Astrocyte (in vitro differentiated cells and primary cell): ENCODE results near the gene CHDH. TPM values are rescaled to one million over a fixed set of nuclear protein-coding genes. Genes with fewer than 3 reads are reported as not detected.

ENCODE experiments used
- DNase-seq: peaks from one replicate; pipeline ENCODE4 v3.0.0-alpha.2; 2010; ENCODE audit warnings: low read depth
- FAIRE-seq: peaks from 2 replicates; lab custom pipeline; 2011; peaks lifted over from hg19 to GRCh38; lab: Jason Lieb, UNC
- H2AFZ ChIP-seq: 2 replicates; pipeline ENCODE4 v1.6.0; 2012; ENCODE audit warnings: low read depth, low read length, inconsistent platforms
- H3K27ac ChIP-seq: 2 replicates; pipeline ENCODE4 v1.5.1; 2011; ENCODE audit warnings: low read depth, low read length, inconsistent platforms
- H3K27me3 ChIP-seq: 2 replicates; pipeline ENCODE4 v1.6.0; 2011; ENCODE audit warnings: low read length, inconsistent platforms; ENCODE audit not compliant: insufficient read depth
- H3K36me3 ChIP-seq: 2 replicates; pipeline ENCODE4 v1.5.1; 2011; ENCODE audit warnings: low read length, inconsistent platforms; ENCODE audit not compliant: insufficient read depth
- H3K4me1 ChIP-seq: 2 replicates; pipeline ENCODE4 v1.5.1; 2011; ENCODE audit warnings: low read length, inconsistent platforms; ENCODE audit not compliant: insufficient read depth
- H3K4me2 ChIP-seq: 2 replicates; pipeline ENCODE4 v1.6.0; 2012; ENCODE audit warnings: low read length, inconsistent platforms
- H3K4me3 ChIP-seq: 2 replicates; pipeline ENCODE4 v1.5.1; 2011; ENCODE audit warnings: low read depth, mild to moderate bottlenecking, low read length, inconsistent platforms; ENCODE audit not compliant: insufficient read depth
- H3K79me2 ChIP-seq: 2 replicates; pipeline ENCODE4 v1.6.0; 2012; ENCODE audit warnings: mild to moderate bottlenecking, low read length, inconsistent platforms; ENCODE audit not compliant: insufficient read depth
- H3K9ac ChIP-seq: 2 replicates; pipeline ENCODE4 v1.6.0; 2012; ENCODE audit warnings: mild to moderate bottlenecking, low read length, inconsistent platforms
- H3K9me3 ChIP-seq: 2 replicates; pipeline ENCODE4 v1.5.1; 2012; ENCODE audit warnings: low read depth, mild to moderate bottlenecking, low read length, inconsistent platforms; ENCODE audit not compliant: insufficient read depth
- H4K20me1 ChIP-seq: 2 replicates; pipeline ENCODE4 v1.6.0; 2012; ENCODE audit warnings: low read length, inconsistent platforms; ENCODE audit not compliant: insufficient read depth
- H3K27ac Mint-ChIP-seq: one replicate; pipeline ENCODE4 v1.8.0; 2021; ENCODE audit warnings: mild to moderate bottlenecking, mixed read lengths; ENCODE audit not compliant: unreplicated experiment
- H3K27me3 Mint-ChIP-seq: one replicate; pipeline ENCODE4 v1.8.0; 2021; ENCODE audit warnings: low read depth, mixed read lengths; ENCODE audit not compliant: unreplicated experiment
- H3K36me3 Mint-ChIP-seq: one replicate; pipeline ENCODE4 v1.8.0; 2021; ENCODE audit warnings: low read depth, mixed read lengths; ENCODE audit not compliant: unreplicated experiment
- H3K4me1 Mint-ChIP-seq: one replicate; pipeline ENCODE4 v1.8.0; 2021; ENCODE audit warnings: low read depth, mixed read lengths; ENCODE audit not compliant: unreplicated experiment
- H3K4me3 Mint-ChIP-seq: one replicate; pipeline ENCODE4 v1.8.0; 2021; ENCODE audit warnings: mild to moderate bottlenecking, moderate library complexity, mixed read lengths; ENCODE audit not compliant: unreplicated experiment
- H3K9me3 Mint-ChIP-seq: one replicate; pipeline ENCODE4 v1.8.0; 2021; ENCODE audit warnings: mild to moderate bottlenecking, mixed read lengths; ENCODE audit not compliant: unreplicated experiment
- CTCF ChIP-seq: IDR thresholded peaks from 2 replicates; pipeline ENCODE4 v1.5.1; 2011; ENCODE audit warnings: low read depth, mild to moderate bottlenecking, inconsistent platforms, low read length, moderate library complexity; ENCODE audit not compliant: insufficient read depth
- EZH2 ChIP-seq: IDR thresholded peaks from 2 replicates; pipeline ENCODE4 v1.6.1; 2012; ENCODE audit warnings: mild to moderate bottlenecking, low read length, inconsistent platforms; ENCODE audit not compliant: insufficient read depth
- total RNA-seq: library from RNA; stranded (reverse); gene quantifications from 2 replicates; pipeline ENCODE4 v1.2.1, GENCODE V29; 2021

The CHDH gene
- total RNA-seq, 1 donor from 2014 or later, result 0.48 TPM

DNA sequence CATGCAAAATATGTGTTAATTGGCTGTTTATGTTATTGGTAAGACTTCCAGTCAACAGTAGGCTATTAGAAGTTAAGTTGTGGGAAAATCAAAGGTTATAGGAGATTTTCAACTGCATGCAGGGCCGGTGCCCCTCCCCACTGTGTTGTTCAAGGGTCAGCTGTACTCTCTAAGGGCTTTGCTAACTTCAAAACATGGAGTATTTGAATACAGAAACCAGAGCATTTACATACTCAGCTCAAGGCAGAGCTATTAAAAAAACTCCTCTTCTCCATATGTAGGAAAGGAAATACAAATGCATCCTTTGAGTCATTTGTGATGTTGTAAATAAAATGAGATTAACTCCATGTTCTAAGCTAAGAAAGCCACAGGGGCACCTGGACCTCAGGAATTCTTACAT lies 16.9 kb upstream of the CHDH start:
- no peaks in the 10 kb centered on the region for H3K27me3 ChIP-seq
- DNase-seq (no peak), FAIRE-seq (no peak)
- H3K36me3 Mint-ChIP-seq, result peaks cover 12% of the 10 kb centered on the region
- H3K36me3 ChIP-seq, result peaks cover 21% of the 10 kb centered on the region
- H3K4me1 Mint-ChIP-seq, result no peaks in the 10 kb centered on the region
- H3K9me3 ChIP-seq, result no peaks in the 10 kb centered on the region
- no peak for TF ChIP-seq EZH2
- TF ChIP-seq CTCF, result no peak
- no peaks in the 10 kb centered on the region for H3K4me1 ChIP-seq
- no peak overlapping the region for H3K27ac ChIP-seq
- H4K20me1 ChIP-seq, result peaks cover 4% of the 10 kb centered on the region
- H3K9ac ChIP-seq, result no peak overlapping the region
- H2AFZ ChIP-seq, result no peak overlapping the region
- H3K27me3 Mint-ChIP-seq, result no peaks in the 10 kb centered on the region
- no peak overlapping the region for H3K4me3 ChIP-seq
- H3K27ac Mint-ChIP-seq, result no peak overlapping the region
- no peaks in the 10 kb centered on the region for H3K9me3 Mint-ChIP-seq
- H3K4me2 ChIP-seq, result no peak overlapping the region
- no peaks in the 10 kb centered on the region for H3K79me2 ChIP-seq
- H3K4me3 Mint-ChIP-seq, result no peak overlapping the region

- no peaks in the 10 kb centered on the region for H3K79me2 ChIP-seq
- no peaks in the 10 kb centered on the region for H3K27me3 Mint-ChIP-seq
- H3K4me3 ChIP-seq, result no peak overlapping the region
- H3K9me3 ChIP-seq, result no peaks in the 10 kb centered on the region
- no peak overlapping the region for H3K9ac ChIP-seq
- DNase-seq, result no peak
- H4K20me1 ChIP-seq, result no peaks in the 10 kb centered on the region
- peaks cover 14% of the 10 kb centered on the region for H3K36me3 ChIP-seq
- peaks cover 12% of the 10 kb centered on the region for H3K36me3 Mint-ChIP-seq
- no peak overlapping the region for H3K4me3 Mint-ChIP-seq
- H3K4me2 ChIP-seq, result no peak overlapping the region
- no peaks in the 10 kb centered on the region for H3K9me3 Mint-ChIP-seq
- no peak overlapping the region for H2AFZ ChIP-seq
- H3K27ac ChIP-seq, result no peak overlapping the region
- no peak for TF ChIP-seq CTCF
- no peak for TF ChIP-seq EZH2
- H3K27ac Mint-ChIP-seq, result no peak overlapping the region
- H3K4me1 ChIP-seq, result no peaks in the 10 kb centered on the region
- H3K4me1 Mint-ChIP-seq, result no peaks in the 10 kb centered on the region
- no peaks in the 10 kb centered on the region for H3K27me3 ChIP-seq
- FAIRE-seq, result no peak
Measured at GRCh38 chr3:53862241-53862640, 16.0 kb upstream of the CHDH start.

DNA sequence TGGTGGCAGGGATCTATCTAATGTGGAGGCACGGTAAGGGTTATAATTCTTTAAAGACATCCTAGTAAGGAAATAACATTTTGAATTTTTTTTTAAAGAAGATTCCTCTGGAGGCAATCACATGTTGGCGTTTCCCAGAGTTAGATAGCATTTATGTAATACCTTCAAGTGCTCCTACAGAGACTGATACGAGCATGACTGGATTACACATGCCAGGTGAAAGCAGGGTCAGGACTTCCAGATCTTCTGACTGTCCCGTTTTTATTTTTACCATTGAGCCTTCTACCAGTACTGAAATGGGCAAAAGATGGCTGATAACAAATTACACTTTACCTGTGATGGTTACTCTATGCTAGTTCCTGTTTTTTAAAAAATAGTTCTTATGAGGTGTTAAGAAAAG lies 14.0 kb upstream of the CHDH start:
- no peaks in the 10 kb centered on the region for H3K9me3 Mint-ChIP-seq
- no peaks in the 10 kb centered on the region for H3K4me1 Mint-ChIP-seq
- no peak overlapping the region for H3K27ac Mint-ChIP-seq
- Histone ChIP-seq H3K4me1 (no peaks in the 10 kb centered on the region), H3K4me2 (no peak overlapping the region), H3K4me3 (no peak overlapping the region), H3K27me3 (no peaks in the 10 kb centered on the region), H3K9me3 (no peaks in the 10 kb centered on the region), H3K79me2 (no peaks in the 10 kb centered on the region), H3K9ac (no peak overlapping the region), H2AFZ (no peak overlapping the region), H3K27ac (no peak overlapping the region), H3K36me3 (peaks cover 8% of the 10 kb centered on the region), H4K20me1 (no peaks in the 10 kb centered on the region)
- DNase-seq (no peak), FAIRE-seq (no peak)
- TF ChIP-seq CTCF, result no peak
- no peaks in the 10 kb centered on the region for H3K27me3 Mint-ChIP-seq
- no peak overlapping the region for H3K4me3 Mint-ChIP-seq
- peaks cover 12% of the 10 kb centered on the region for H3K36me3 Mint-ChIP-seq
